HG03432 (cell line): Measurements from ENCODE around the gene ZNF154.
"Not testable (repeated sequence)": the region's sequence is repeated elsewhere in the genome, so short reads cannot be mapped to it uniquely, and the experiment has no call there.

Experiments used
- ATAC-seq: cut with Tn5 transposase; IDR thresholded peaks from one replicate; pipeline ENCODE4 v1.9.1; 2021; ENCODE audit warnings: mild to moderate bottlenecking, moderate library complexity; ENCODE audit not compliant: unreplicated experiment

The ZNF154 gene

GRCh38 chr19:57708641-57709361 lies at the start of gene ZNF154:
ZNF154 (minus strand) TSS chr19:57709204; CDS start chr19:57708971, 233 bp downstream.
- peak; percentile 68 for ATAC-seq

GRCh38 chr19:57757941-57758340 lies 48.9 kb upstream of the ZNF154 start:
- ATAC-seq: no peak

GRCh38 chr19:57755031-57755430 lies 46.0 kb upstream of the ZNF154 start:
- ATAC-seq: no peak

- ATAC-seq: no peak
Measured at GRCh38 chr19:57754091-57754673, 45.2 kb upstream of the ZNF154 start.

- ATAC-seq: no peak
Measured at GRCh38 chr19:57748029-57748428, 39.0 kb upstream of the ZNF154 start.

- ATAC-seq: no peak
Measured at GRCh38 chr19:57747472-57747807, 38.4 kb upstream of the ZNF154 start.

- peak; percentile 97 for ATAC-seq
Measured at GRCh38 chr19:57746580-57747471, 37.8 kb upstream of the ZNF154 start, which contains the start of gene ZNF776. ZNF776 (plus strand) TSS chr19:57746815; CDS start chr19:57747059, 244 bp downstream.

GRCh38 chr19:57738770-57739169 lies 29.8 kb upstream of the ZNF154 start:
- not testable (repeated sequence) for ATAC-seq

GRCh38 chr19:57738320-57738719 lies 29.3 kb upstream of the ZNF154 start:
- ATAC-seq: not testable (repeated sequence)

GRCh38 chr19:57720878-57721277 lies 11.9 kb upstream of the ZNF154 start:
- ATAC-seq: no peak

GRCh38 chr19:57719901-57720519 lies 11.0 kb upstream of the ZNF154 start:
- ATAC-seq: no peak

- ATAC-seq: no peak
Measured at GRCh38 chr19:57719424-57719823, 10.4 kb upstream of the ZNF154 start.

GRCh38 chr19:57712222-57712621 lies 3.2 kb upstream of the ZNF154 start:
- ATAC-seq: no peak

GRCh38 chr19:57709616-57710015 lies 612 bp upstream of the ZNF154 start:
- ATAC-seq: no peak

- ATAC-seq: no peak
Measured at GRCh38 chr19:57706346-57706745, 2.7 kb downstream of the ZNF154 start.

- ATAC-seq: no peak
Measured at GRCh38 chr19:57701625-57702024, 7.4 kb downstream of the ZNF154 start.

- ATAC-seq: no peak
Measured at GRCh38 chr19:57689750-57690149, 19.3 kb downstream of the ZNF154 start.

- ATAC-seq: no peak
Measured at GRCh38 chr19:57688011-57688763, 20.8 kb downstream of the ZNF154 start.

GRCh38 chr19:57687363-57688010 lies 21.5 kb downstream of the ZNF154 start:
- ATAC-seq: no peak

- no peak for ATAC-seq
Measured at GRCh38 chr19:57686727-57687126, 22.3 kb downstream of the ZNF154 start.
